ENCODE results near the gene KDM4D.
A peak's percentile ranks its signal among the peaks of the same experiment; 100 is the strongest.

KDM4D gene

GRCh38 chr11:95042239-95042638 is 68.7 kb downstream of the KDM4D start:
- peaks cover 12% of the 10 kb centered on the region for H3K4me1 Mint-ChIP-seq
- no peak overlapping the region for H3K27ac Mint-ChIP-seq
- peaks cover 50% of the 10 kb centered on the region for H3K27me3 Mint-ChIP-seq
- no peak overlapping the region for H3K4me3 Mint-ChIP-seq
- no peak for ATAC-seq
- no peaks in the 10 kb centered on the region for H3K36me3 Mint-ChIP-seq
- no peaks in the 10 kb centered on the region for H3K9me3 Mint-ChIP-seq

GRCh38 chr11:95042906-95043305 is 69.4 kb downstream of the KDM4D start:
- no peak for ATAC-seq
- peaks cover 50% of the 10 kb centered on the region for H3K27me3 Mint-ChIP-seq
- H3K9me3 Mint-ChIP-seq: no peaks in the 10 kb centered on the region
- H3K27ac Mint-ChIP-seq: no peak overlapping the region
- no peak overlapping the region for H3K4me3 Mint-ChIP-seq
- H3K36me3 Mint-ChIP-seq: no peaks in the 10 kb centered on the region
- peaks cover 12% of the 10 kb centered on the region for H3K4me1 Mint-ChIP-seq

GRCh38 chr11:95044010-95044409 is 70.5 kb downstream of the KDM4D start:
- no peak for ATAC-seq
- no peaks in the 10 kb centered on the region for H3K36me3 Mint-ChIP-seq
- no peaks in the 10 kb centered on the region for H3K9me3 Mint-ChIP-seq
- peaks cover 51% of the 10 kb centered on the region for H3K27me3 Mint-ChIP-seq
- peak overlapping the region; percentile 11 for H3K27ac Mint-ChIP-seq
- no peak overlapping the region for H3K4me3 Mint-ChIP-seq
- peaks cover 12% of the 10 kb centered on the region for H3K4me1 Mint-ChIP-seq

GRCh38 chr11:95045812-95046211 is 72.3 kb downstream of the KDM4D start:
- no peak overlapping the region for H3K27ac Mint-ChIP-seq
- H3K27me3 Mint-ChIP-seq: peaks cover 42% of the 10 kb centered on the region
- no peak overlapping the region for H3K4me3 Mint-ChIP-seq

More at GRCh38 chr11:95045812-95046211, 72.3 kb downstream of the KDM4D start:
- H3K9me3 Mint-ChIP-seq: no peaks in the 10 kb centered on the region
- no peaks in the 10 kb centered on the region for H3K36me3 Mint-ChIP-seq
- peaks cover 12% of the 10 kb centered on the region for H3K4me1 Mint-ChIP-seq
- no peak for ATAC-seq

Data from stimulated activated memory B cell treated with anti-CD40 and anti-IgM and Interleukin-4, amounts not matched to agents 10 μg/mL and 1 μg/mL and 100 μg/mL, for 72 hours (primary cell).